RWPE2 (cell line): Measurements from ENCODE around the gene SPECC1L.

Experiments used
- ATAC-seq: fragments of 200-7000 bp; cut with Tn5 transposase; 3 replicates; pipeline ENCODE4 v1.9.1; 2021; ENCODE audit warnings: low read depth
- DNase-seq: peaks from one replicate; pipeline ENCODE4 v3.0.0-alpha.2; 2020; ENCODE audit warnings: low spot score
- H3K27ac ChIP-seq: fragments of 450-650 bp; 2 replicates; pipeline ENCODE4 v1.5.1; 2017; ENCODE audit warnings: mild to moderate bottlenecking; ENCODE audit not compliant: poor library complexity, severe bottlenecking
- H3K27me3 ChIP-seq: fragments of 250-450 bp; sonication (Bioruptor Pico); 2 replicates; pipeline ENCODE4 v1.5.1; 2021; ENCODE audit warnings: mild to moderate bottlenecking, moderate library complexity; ENCODE audit not compliant: insufficient read depth, poor library complexity, severe bottlenecking
- H3K36me3 ChIP-seq: fragments of 250-450 bp; sonication (Bioruptor Pico); 2 replicates; pipeline ENCODE4 v1.5.1; 2020; ENCODE audit warnings: low read depth, mild to moderate bottlenecking, moderate library complexity
- H3K4me1 ChIP-seq: fragments of 250-450 bp; sonication (Bioruptor Pico); 2 replicates; pipeline ENCODE4 v1.5.1; 2021; ENCODE audit warnings: mild to moderate bottlenecking, moderate library complexity; ENCODE audit not compliant: insufficient read depth, poor library complexity, severe bottlenecking
- H3K4me3 ChIP-seq: fragments of 250-450 bp; sonication (Bioruptor Pico); 2 replicates; pipeline ENCODE4 v1.5.1; 2021; ENCODE audit warnings: mild to moderate bottlenecking, moderate library complexity; ENCODE audit not compliant: severe bottlenecking
- H3K9me3 ChIP-seq: fragments of 250-450 bp; sonication (Bioruptor Pico); 2 replicates; pipeline ENCODE4 v1.5.1; 2021; ENCODE audit warnings: mild to moderate bottlenecking, moderate library complexity; ENCODE audit not compliant: severe bottlenecking
- CTCF ChIP-seq: fragments of 450-650 bp; IDR thresholded peaks from one replicate; pipeline ENCODE4 v1.5.1; 2017; ENCODE audit warnings: mild to moderate bottlenecking, moderate library complexity; ENCODE audit not compliant: poor library complexity, severe bottlenecking

Gene SPECC1L

GRCh38 chr22:24323233-24323632 is 52.6 kb downstream of the SPECC1L start:
- no peaks in the 10 kb centered on the region for H3K27me3 ChIP-seq
- no peak overlapping the region for H3K27ac ChIP-seq
- H3K4me3 ChIP-seq: no peak overlapping the region
- no peak for DNase-seq
- H3K4me1 ChIP-seq: no peaks in the 10 kb centered on the region
- H3K36me3 ChIP-seq: peaks cover 78% of the 10 kb centered on the region
- no peak for TF ChIP-seq CTCF
- H3K9me3 ChIP-seq: no peaks in the 10 kb centered on the region
- ATAC-seq: no peak

GRCh38 chr22:24323695-24324094 is 53.1 kb downstream of the SPECC1L start:
- no peak for TF ChIP-seq CTCF
- no peaks in the 10 kb centered on the region for H3K9me3 ChIP-seq
- no peak for DNase-seq
- H3K4me3 ChIP-seq: no peak overlapping the region
- H3K27me3 ChIP-seq: no peaks in the 10 kb centered on the region
- H3K27ac ChIP-seq: no peak overlapping the region
- peaks cover 83% of the 10 kb centered on the region for H3K36me3 ChIP-seq
- no peaks in the 10 kb centered on the region for H3K4me1 ChIP-seq
- no peak for ATAC-seq

DNA sequence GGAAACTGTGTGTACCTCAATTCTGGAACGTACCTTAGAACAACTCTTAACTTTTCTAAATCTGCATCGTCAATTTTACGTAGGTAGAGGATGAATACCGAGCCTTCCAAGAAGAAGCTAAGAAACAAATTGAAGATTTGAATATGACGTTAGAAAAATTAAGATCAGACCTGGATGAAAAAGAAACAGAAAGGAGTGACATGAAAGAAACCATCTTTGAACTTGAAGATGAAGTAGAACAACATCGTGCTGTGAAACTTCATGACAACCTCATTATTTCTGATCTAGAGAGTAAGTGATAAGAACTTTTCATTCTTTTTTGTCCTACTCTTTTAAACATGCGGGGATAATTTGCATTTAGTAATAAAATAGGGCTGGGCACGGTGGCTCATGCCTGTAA is 53.5 kb downstream of the SPECC1L start:
- Histone ChIP-seq H3K36me3 (peaks cover 87% of the 10 kb centered on the region), H3K9me3 (no peaks in the 10 kb centered on the region), H3K4me1 (no peaks in the 10 kb centered on the region), H3K27me3 (no peaks in the 10 kb centered on the region), H3K4me3 (no peak overlapping the region), H3K27ac (no peak overlapping the region)
- ATAC-seq (no peak), DNase-seq (no peak)
- TF ChIP-seq CTCF: no peak

DNA sequence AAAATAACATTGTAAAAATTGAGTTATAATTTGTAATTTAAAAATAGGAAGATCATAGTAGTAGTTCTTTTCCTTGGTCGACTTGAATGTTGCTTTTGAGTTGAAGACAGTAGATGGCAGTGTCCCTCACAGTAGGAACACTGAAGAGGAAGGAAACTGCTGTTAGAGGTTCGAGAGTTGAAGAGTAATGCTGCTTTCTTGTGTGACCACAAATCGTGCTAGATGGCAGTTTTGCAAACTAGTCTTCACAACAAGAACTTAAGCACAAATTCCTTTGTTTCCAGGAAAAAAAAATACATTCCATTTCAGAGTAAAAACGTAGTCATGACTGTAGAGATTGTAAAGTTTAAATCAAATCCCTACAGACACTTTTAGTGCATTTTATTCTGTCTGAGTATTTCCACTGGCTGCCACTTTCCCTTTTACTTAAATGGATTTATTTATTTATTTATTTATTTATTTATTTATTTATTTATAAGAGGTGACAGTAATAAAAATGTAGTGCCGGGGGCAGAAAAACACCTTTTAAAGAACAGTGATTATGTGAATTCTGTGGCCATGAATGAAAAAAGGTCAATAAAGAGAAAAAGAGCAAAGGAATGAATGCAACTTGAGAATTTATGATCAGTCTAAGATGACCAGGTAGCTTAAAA is 54.6 kb downstream of the SPECC1L start:
- Histone ChIP-seq H3K9me3 (no peaks in the 10 kb centered on the region), H3K36me3 (peaks cover 92% of the 10 kb centered on the region), H3K27me3 (no peaks in the 10 kb centered on the region), H3K4me3 (no peak overlapping the region), H3K27ac (no peak overlapping the region), H3K4me1 (no peaks in the 10 kb centered on the region)
- peak; percentile 73 for TF ChIP-seq CTCF
- ATAC-seq (0 out of 3 replicates have a peak, but pooled peaks have one; percentile 57), DNase-seq (no peak)

DNA sequence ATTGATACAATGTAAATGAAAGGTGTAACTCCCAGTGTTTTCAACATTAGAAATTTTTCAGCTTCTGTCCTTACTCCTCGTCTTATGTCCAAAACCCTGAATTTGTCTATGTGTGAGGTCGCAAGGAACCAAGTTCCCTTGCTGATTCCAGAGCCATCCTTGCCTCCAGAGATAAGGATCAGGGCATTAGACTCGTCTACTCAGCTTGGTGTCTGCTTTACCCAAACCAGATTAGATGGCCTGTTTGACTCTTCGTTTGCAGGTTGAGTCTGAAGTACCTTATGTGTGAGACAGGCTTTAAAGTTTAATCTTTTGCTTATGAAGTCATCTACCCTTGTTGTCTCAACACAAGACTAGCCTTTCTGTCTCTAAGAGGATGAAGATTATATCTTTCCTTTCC is 55.6 kb downstream of the SPECC1L start:
- H3K4me3 ChIP-seq: no peak overlapping the region

More for the DNA sequence above, 55.6 kb downstream of the SPECC1L start:
- Histone ChIP-seq H3K36me3 (peaks cover 93% of the 10 kb centered on the region), H3K4me1 (no peaks in the 10 kb centered on the region), H3K27ac (no peak overlapping the region), H3K9me3 (no peaks in the 10 kb centered on the region), H3K27me3 (no peaks in the 10 kb centered on the region)
- no peak for TF ChIP-seq CTCF
- no peak for DNase-seq
- ATAC-seq: no peak
